ENCODE measurements around the gene IFITM2. TPM values are rescaled to one million over a fixed set of nuclear protein-coding genes. Genes with fewer than 3 reads are reported as not detected.
"Not testable (repeated sequence)": the region's sequence is repeated elsewhere in the genome, so short reads cannot be mapped to it uniquely, and the experiment has no call there.

The IFITM2 gene
- total RNA-seq, 1 experiment from 2014 or later, result 4.2 TPM

- no peak overlapping the region for H3K4me2 ChIP-seq
- H3K4me3 ChIP-seq, result no peak overlapping the region
- TF ChIP-seq EZH2 (IDR thresholded peaks at IDR 0.05; ENCODE audit: low read depth), result no peak
- TF ChIP-seq CTCF (conservative IDR thresholded peaks at IDR 0.05), result no peak
- H3K9me3 ChIP-seq (ENCODE audit: insufficient read depth, low read depth), result no peaks in the 10 kb centered on the region
- intact Hi-C loops (cut with micrococcal nuclease; ENCODE audit: unreplicated experiment), result no loop called here
- ChIA-PET POLR2A (ENCODE audit: unreplicated experiment) (no interaction called here), CTCF (no interaction called here)
- H3K4me1 ChIP-seq (replicated peaks; ENCODE audit: insufficient read depth), result no peaks in the 10 kb centered on the region
- H3K9me2 ChIP-seq (ENCODE audit: insufficient read depth), result no peaks in the 10 kb centered on the region
- H2AFZ ChIP-seq, result no peak overlapping the region
- DNase-seq, result no peak
- no peak overlapping the region for H3K27ac ChIP-seq
- H4K20me1 ChIP-seq (ENCODE audit: insufficient read depth), result no peaks in the 10 kb centered on the region
- no peaks in the 10 kb centered on the region for H3K36me3 ChIP-seq (ENCODE audit: low read depth)
- no peaks in the 10 kb centered on the region; the same call in 1 of the 2 replicates for H3K27me3 ChIP-seq (ENCODE audit: insufficient read depth, low read depth)
- no TSS peak for BruUV-seq (replicated peaks)
- no peaks in the 10 kb centered on the region for H3F3A ChIP-seq (ENCODE audit: insufficient read depth, low read depth)
- H3K79me2 ChIP-seq (ENCODE audit: low read depth), result no peaks in the 10 kb centered on the region
Measured at GRCh38 chr11:342328-342727, 34.7 kb downstream of the IFITM2 start.

- Histone ChIP-seq H3K27ac (no peak overlapping the region), H3K4me2 (no peak overlapping the region), H3K36me3 (ENCODE audit: low read depth) (no peaks in the 10 kb centered on the region), H3K4me3 (no peak overlapping the region), H3F3A (ENCODE audit: insufficient read depth, low read depth) (no peaks in the 10 kb centered on the region), H4K20me1 (ENCODE audit: insufficient read depth) (no peaks in the 10 kb centered on the region), H3K79me2 (ENCODE audit: low read depth) (no peaks in the 10 kb centered on the region), H3K9me2 (ENCODE audit: insufficient read depth) (no peaks in the 10 kb centered on the region), H3K27me3 (ENCODE audit: insufficient read depth, low read depth) (no peaks in the 10 kb centered on the region; the same call in 1 of the 2 replicates), H3K9me3 (ENCODE audit: insufficient read depth, low read depth) (no peaks in the 10 kb centered on the region), H2AFZ (no peak overlapping the region), H3K4me1 (replicated peaks; ENCODE audit: insufficient read depth) (no peaks in the 10 kb centered on the region)
- intact Hi-C loops (cut with micrococcal nuclease; ENCODE audit: unreplicated experiment), result no loop called here
- ChIA-PET CTCF (interaction anchor here (0.6 to 0.7 kb wide), 2 partner anchors 10 to 11 kb away, joined by 3 read pairs; no protein-coding TSS in a partner anchor), POLR2A (ENCODE audit: unreplicated experiment) (no interaction called here)
- no peak for DNase-seq
- no TSS peak for BruUV-seq (replicated peaks)
- TF ChIP-seq EZH2 (IDR thresholded peaks at IDR 0.05; ENCODE audit: low read depth), result no peak
- no peak for TF ChIP-seq CTCF (conservative IDR thresholded peaks at IDR 0.05)
Measured at GRCh38 chr11:344836-345578, 37.4 kb downstream of the IFITM2 start.

- ChIA-PET CTCF (no interaction called here), POLR2A (ENCODE audit: unreplicated experiment) (no interaction called here)
- BruUV-seq (replicated peaks), result no TSS peak
Measured at GRCh38 chr11:346529-346928, 38.9 kb downstream of the IFITM2 start.

GRCh38 chr11:349270-349954, 41.8 kb downstream of the IFITM2 start:
- H3K27me3 ChIP-seq (ENCODE audit: insufficient read depth, low read depth); H3F3A ChIP-seq (ENCODE audit: insufficient read depth, low read depth); POLR2A ChIA-PET (ENCODE audit: unreplicated experiment); H3K9me2 ChIP-seq (ENCODE audit: insufficient read depth); intact Hi-C loops (cut with micrococcal nuclease; ENCODE audit: unreplicated experiment); H3K36me3 ChIP-seq (ENCODE audit: low read depth); DNase-seq; H2AFZ ChIP-seq; H3K4me3 ChIP-seq; H3K4me1 ChIP-seq (replicated peaks; ENCODE audit: insufficient read depth); BruUV-seq (replicated peaks); H3K79me2 ChIP-seq (ENCODE audit: low read depth); H3K4me2 ChIP-seq; H4K20me1 ChIP-seq (ENCODE audit: insufficient read depth); H3K27ac ChIP-seq; H3K9me3 ChIP-seq (ENCODE audit: insufficient read depth, low read depth): not testable (repeated sequence)
- CTCF ChIA-PET, result interaction anchor here (1.0 kb wide), 1 partner anchor 43 kb away, joined by 3 read pairs; no protein-coding TSS in a partner anchor

More at GRCh38 chr11:346529-346928, 38.9 kb downstream of the IFITM2 start:
- Histone ChIP-seq H3K36me3 (ENCODE audit: low read depth) (no peaks in the 10 kb centered on the region), H3K27ac (no peak overlapping the region), H3K4me3 (no peak overlapping the region), H4K20me1 (ENCODE audit: insufficient read depth) (no peaks in the 10 kb centered on the region), H2AFZ (no peak overlapping the region), H3F3A (ENCODE audit: insufficient read depth, low read depth) (no peaks in the 10 kb centered on the region), H3K9me3 (ENCODE audit: insufficient read depth, low read depth) (no peaks in the 10 kb centered on the region), H3K9me2 (ENCODE audit: insufficient read depth) (no peaks in the 10 kb centered on the region), H3K4me1 (replicated peaks; ENCODE audit: insufficient read depth) (no peaks in the 10 kb centered on the region), H3K79me2 (ENCODE audit: low read depth) (no peaks in the 10 kb centered on the region), H3K27me3 (ENCODE audit: insufficient read depth, low read depth) (no peaks in the 10 kb centered on the region; the same call in 1 of the 2 replicates), H3K4me2 (no peak overlapping the region)
- intact Hi-C loops (cut with micrococcal nuclease; ENCODE audit: unreplicated experiment), result no loop called here
- TF ChIP-seq EZH2 (IDR thresholded peaks at IDR 0.05; ENCODE audit: low read depth), result no peak
- TF ChIP-seq CTCF (conservative IDR thresholded peaks at IDR 0.05), result no peak
- DNase-seq, result no peak

GRCh38 chr11:350033-350722, 42.6 kb downstream of the IFITM2 start:
- H3K79me2 ChIP-seq (ENCODE audit: low read depth); H4K20me1 ChIP-seq (ENCODE audit: insufficient read depth); H3K4me2 ChIP-seq; H3K9me2 ChIP-seq (ENCODE audit: insufficient read depth); H2AFZ ChIP-seq; H3F3A ChIP-seq (ENCODE audit: insufficient read depth, low read depth); CTCF ChIA-PET; H3K27me3 ChIP-seq (ENCODE audit: insufficient read depth, low read depth); POLR2A ChIA-PET (ENCODE audit: unreplicated experiment); H3K9me3 ChIP-seq (ENCODE audit: insufficient read depth, low read depth); BruUV-seq (replicated peaks); H3K4me1 ChIP-seq (replicated peaks; ENCODE audit: insufficient read depth); H3K4me3 ChIP-seq; DNase-seq; intact Hi-C loops (cut with micrococcal nuclease; ENCODE audit: unreplicated experiment); H3K36me3 ChIP-seq (ENCODE audit: low read depth); H3K27ac ChIP-seq: not testable (repeated sequence)

Measured in PC-9 (cell line).